Panc1 (cell line): ENCODE results near the gene YKT6. TPM values are rescaled to one million over a fixed set of nuclear protein-coding genes. Genes with fewer than 3 reads are reported as not detected.
A peak's percentile ranks its signal among the peaks of the same experiment; 100 is the strongest.

Experiments used
- ATAC-seq: fragments of 200-7000 bp; cut with Tn5 transposase; 2 replicates; pipeline ENCODE4 v1.9.1; 2020; ENCODE audit warnings: mild to moderate bottlenecking, moderate library complexity
- BruUV-seq: library from RNA; stranded (reverse); fragments of 400-500 nt; replicated peaks from 2 replicates; lab custom pipeline; 2021; lab: Mats Ljungman, UMichigan
- CTCF ChIA-PET: fragments of 300-600 bp; sonication (Branson Sonifier 250); formaldehyde crosslinking; loops from one replicate; lab custom pipeline; 2022; ENCODE audit warnings: antibody characterized with exemption; lab: Charles Lee
- POLR2A ChIA-PET: fragments of 300-600 bp; sonication (Branson Sonifier 250); formaldehyde crosslinking; loops from one replicate; lab custom pipeline; 2022; ENCODE audit warnings: antibody characterized with exemption; lab: Charles Lee
- DNase-seq: peaks from one replicate; pipeline ENCODE4 v3.0.0-alpha.2; 2010; ENCODE audit warnings: low read depth, low spot score
- H3K27ac ChIP-seq: 2 replicates; pipeline ENCODE4 v1.5.1; 2011; ENCODE audit warnings: mild to moderate bottlenecking, low read length, inconsistent platforms
- H3K27me3 ChIP-seq: fragments of 200-500 bp; sonication (Bioruptor generic); 2 replicates; pipeline ENCODE4 v1.6.0; 2014; ENCODE audit warnings: low read length, inconsistent platforms; ENCODE audit not compliant: control insufficient read depth, insufficient read depth
- H3K36me3 ChIP-seq: fragments of 200-500 bp; sonication (Bioruptor generic); 2 replicates; pipeline ENCODE4 v1.5.1; 2014; ENCODE audit warnings: inconsistent platforms, mild to moderate bottlenecking, low read length, moderate library complexity; ENCODE audit not compliant: control insufficient read depth, insufficient read depth
- H3K4me1 ChIP-seq: 2 replicates; pipeline ENCODE4 v1.5.1; 2011; ENCODE audit warnings: inconsistent platforms, mild to moderate bottlenecking, low read length, moderate library complexity; ENCODE audit not compliant: control insufficient read depth, insufficient read depth
- H3K4me3 ChIP-seq, 2 experiments: 2 replicates each; pipeline ENCODE4 v1.5.1; 2011 to 2012; ENCODE audit warnings: low read depth in 2 of 2, low read length in 2 of 2, mild to moderate bottlenecking in 2 of 2, inconsistent platforms in 1 of 2, moderate library complexity in 1 of 2
- H3K9me3 ChIP-seq: fragments of 200-500 bp; sonication (Bioruptor generic); 2 replicates; pipeline ENCODE4 v1.5.1; 2014; ENCODE audit warnings: low read depth, mild to moderate bottlenecking, inconsistent platforms, low read length, moderate library complexity; ENCODE audit not compliant: control insufficient read depth, insufficient read depth
- CTCF ChIP-seq: fragments of 450-650 bp; IDR thresholded peaks from 2 replicates; pipeline ENCODE4 v1.5.1; 2017; ENCODE audit warnings: mild to moderate bottlenecking
- POLR2AphosphoS5 ChIP-seq: IDR thresholded peaks from 2 replicates; pipeline ENCODE4 v1.6.1; 2012; ENCODE audit warnings: mild to moderate bottlenecking, low read depth, low read length, moderate library complexity
- REST ChIP-seq, 2 experiments: IDR thresholded peaks; 2 replicates each; pipeline ENCODE4 v1.6.1; 2011 to 2012; ENCODE audit warnings: low read depth in 2 of 2, control low read depth in 1 of 2, low read length in 1 of 2, mild to moderate bottlenecking in 1 of 2, moderate library complexity in 1 of 2; ENCODE audit not compliant: insufficient read depth in 1 of 2
- TCF7L2 ChIP-seq: IDR thresholded peaks from 2 replicates; pipeline ENCODE4 v1.6.1; 2011; ENCODE audit warnings: mild to moderate bottlenecking, low read depth, low read length, inconsistent platforms
- in situ Hi-C: cut with HindIII; loops from 2 replicates; pipeline ENCODE4 v1.10.0; 2016; ENCODE audit warnings: low sequenced_read_pairs, low pct_unique_long_range_greater_than_20kb
- intact Hi-C: fragments of 100-400 bp; cut with micrococcal nuclease; formaldehyde crosslinking; loops from one replicate; pipeline ENCODE4 v1.10.0; 2022; ENCODE audit not compliant: unreplicated experiment
- total RNA-seq: library from RNA; stranded (reverse); gene quantifications from one replicate; pipeline ENCODE4 v1.2.1, GENCODE V29; 2021; ENCODE audit not compliant: unreplicated experiment

Gene YKT6
- total RNA-seq, 1 experiment from 2014 or later, result 207 TPM

GRCh38 chr7:44183386-44183785 lies 17.4 kb upstream of the YKT6 start:
- Histone ChIP-seq H3K4me3 (no peak overlapping the region), H3K4me1 (peaks cover 21% of the 10 kb centered on the region), H3K9me3 (peaks cover 4% of the 10 kb centered on the region; the same call in 1 of the 2 replicates), H3K27ac (peak overlapping the region; percentile 52; the same call in 1 of the 2 replicates), H3K27me3 (no peaks in the 10 kb centered on the region), H3K36me3 (no peaks in the 10 kb centered on the region)
- no TSS peak for BruUV-seq
- intact Hi-C loops, result no loop called here
- ChIA-PET CTCF (no interaction called here), POLR2A (no interaction called here)
- in situ Hi-C loops, result no loop called here
- no peak for TF ChIP-seq POLR2AphosphoS5
- ATAC-seq, result no peak
- DNase-seq, result no peak

GRCh38 chr7:44184206-44184872 lies 16.4 kb upstream of the YKT6 start:
- no peaks in the 10 kb centered on the region for H3K27me3 ChIP-seq
- H3K9me3 ChIP-seq, result peaks cover 4% of the 10 kb centered on the region; the same call in 1 of the 2 replicates
- no TSS peak for BruUV-seq
- ATAC-seq (peak; percentile 97), DNase-seq (peak; percentile 86)
- H3K4me1 ChIP-seq, result peaks cover 21% of the 10 kb centered on the region
- H3K27ac ChIP-seq, result peak overlapping the region; percentile 75
- ChIA-PET CTCF (no interaction called here), POLR2A (no interaction called here)
- no peak for TF ChIP-seq CTCF
- peak; percentile 55; the same call in 1 of the 2 replicates for TF ChIP-seq TCF7L2
- 0 out of 2 replicates have a peak, but pooled peaks have one; percentile 54 for TF ChIP-seq POLR2AphosphoS5
- H3K36me3 ChIP-seq, result no peaks in the 10 kb centered on the region
- no peak overlapping the region for H3K4me3 ChIP-seq
- intact Hi-C loops, result no loop called here
- in situ Hi-C loops, result no loop called here

- BruUV-seq, result no TSS peak
- H3K9me3 ChIP-seq, result peaks cover 4% of the 10 kb centered on the region; the same call in 1 of the 2 replicates
- H3K27me3 ChIP-seq, result no peaks in the 10 kb centered on the region
- peak overlapping the region; percentile 75 for H3K27ac ChIP-seq
- no peak for DNase-seq
- in situ Hi-C loops, result no loop called here
- TF ChIP-seq REST (IDR thresholded peaks at IDR 0.05; ENCODE audit: insufficient read depth in 1 of 2, low read depth in 2 of 2, low read length in 1 of 2), result no peak
- no peaks in the 10 kb centered on the region for H3K36me3 ChIP-seq
- no peak overlapping the region for H3K4me3 ChIP-seq
- intact Hi-C loops, result no loop called here
- POLR2A ChIA-PET, result no interaction called here
- peak; percentile 23 for ATAC-seq
- CTCF ChIA-PET, result no interaction called here
- peaks cover 21% of the 10 kb centered on the region for H3K4me1 ChIP-seq
These were observed 15.8 kb upstream of the YKT6 start for GRCh38 chr7:44184873-44185446.
